Pericardium fibroblast (primary cell): ENCODE data around the gene ICAM2. TPM values are rescaled to one million over a fixed set of nuclear protein-coding genes. Genes with fewer than 3 reads are reported as not detected.

Source experiments
- total RNA-seq: library from RNA; depleted of rRNA; stranded (reverse); fragments of >200 nt; gene quantifications from 2 replicates; pipeline ENCODE4 v1.2.3, GENCODE V29; 2015

ICAM2 gene
- 0.70 and 0.77 TPM in 2 replicates for total RNA-seq

DNA sequence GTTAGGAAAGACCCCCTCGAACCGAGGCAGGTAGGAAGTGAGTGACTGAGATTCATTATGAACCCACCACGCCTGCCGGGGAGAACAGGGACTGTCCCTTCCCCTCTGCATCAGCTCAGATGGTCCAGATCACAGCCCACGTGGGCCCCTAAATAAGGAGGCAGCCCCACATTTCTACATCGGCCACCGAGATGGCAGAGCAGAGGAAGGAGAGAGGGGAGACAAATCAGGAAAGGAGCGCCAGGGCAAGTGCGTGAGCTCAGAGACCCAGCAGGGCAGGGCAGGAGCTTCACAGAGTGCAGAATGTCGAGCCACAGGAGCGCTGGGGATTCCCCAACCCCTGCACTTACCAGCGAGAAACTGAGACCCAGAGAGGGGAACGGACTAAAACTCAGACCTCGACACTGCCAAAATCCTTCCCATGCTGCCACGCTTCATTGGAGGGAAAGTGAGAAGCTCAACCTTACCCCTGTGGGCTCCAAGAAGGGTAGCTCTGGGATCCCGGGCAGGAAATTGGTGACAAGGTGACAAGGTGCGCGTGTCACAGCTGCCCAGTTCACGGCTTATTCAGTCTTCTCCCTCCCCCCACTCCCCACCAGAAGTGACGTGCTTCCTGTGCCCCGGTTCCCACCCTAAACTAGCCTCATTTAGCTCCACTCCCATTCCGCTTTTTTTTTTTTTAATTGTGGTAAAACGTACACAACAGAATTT is at the start of gene ICAM2:
ICAM2 (minus strand) TSS at position 578 of the 711 bp plus-strand sequence. CDS start 13,942 bp downstream, outside the sequence.

DNA sequence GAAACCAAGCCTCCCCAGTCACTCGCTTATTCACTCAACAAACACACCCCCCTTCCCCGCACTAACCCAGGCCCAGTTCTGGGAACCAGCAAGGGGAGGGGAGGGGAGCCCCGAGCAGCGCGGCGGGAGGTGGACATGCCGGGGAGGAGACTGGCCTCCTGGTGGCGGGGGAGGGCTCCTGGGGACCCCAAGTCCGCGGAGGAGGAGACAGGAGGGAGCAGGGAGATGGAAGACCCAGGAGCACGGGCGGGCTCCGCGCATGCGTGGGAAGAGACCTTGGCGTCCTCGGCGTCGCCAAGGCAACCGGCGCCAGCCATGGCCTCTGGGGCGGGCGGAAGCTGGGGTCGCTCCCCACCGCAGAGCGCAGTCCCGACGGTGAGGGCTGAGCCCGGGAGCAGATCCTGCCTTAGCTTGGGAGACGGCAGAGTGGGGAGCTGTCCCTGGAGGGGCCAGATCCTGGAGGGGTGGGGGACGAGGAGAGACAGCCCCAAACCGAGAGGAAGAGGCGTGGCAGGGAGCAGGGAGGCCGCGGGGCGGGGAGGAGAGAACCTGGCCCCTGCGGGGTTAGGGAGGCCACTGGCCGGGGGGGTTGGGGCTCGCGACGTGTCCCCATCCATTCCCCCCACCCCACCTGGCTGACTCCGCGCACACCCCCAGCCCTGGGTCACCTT is 22.2 kb downstream of the ICAM2 start, which contains the start of gene PRR29:
PRR29 (plus strand) TSS at position 302 of the 671 bp plus-strand sequence; CDS start at position 316, 14 bp downstream.

DNA sequence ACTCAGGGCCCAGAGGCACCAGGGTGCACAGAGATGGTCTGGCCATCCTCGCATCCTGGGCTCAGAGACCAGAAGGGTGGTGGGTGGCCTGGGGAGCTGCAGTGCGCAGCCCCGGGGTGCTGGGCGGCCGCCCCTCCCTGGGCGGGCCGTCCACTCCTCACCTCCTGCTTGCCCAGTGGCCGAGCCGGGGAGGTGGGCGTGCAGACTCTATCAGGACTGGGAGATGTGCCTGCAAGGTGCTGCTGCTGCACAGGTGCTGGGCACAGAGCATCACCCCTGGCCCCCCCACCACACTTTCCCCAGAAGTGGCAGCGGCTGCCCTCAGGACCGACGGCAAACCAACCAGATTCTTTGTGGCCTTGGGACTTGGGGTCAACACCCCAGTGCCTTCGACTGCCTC is 47.6 kb downstream of the ICAM2 start, which contains the start of gene SCN4A:
SCN4A (minus strand) TSS at position 123 of the 400 bp plus-strand sequence; CDS start at position 46, 77 bp downstream.

Other genes starting within 250 kb of the ICAM2 start
- 27.9 and 38.9 TPM in 2 replicates for gene CCDC47, start 247.0 kb downstream of the ICAM2 start, total RNA-seq
- 28.0 and 46.6 TPM in 2 replicates for gene DDX42, start 246.5 kb downstream of the ICAM2 start, total RNA-seq
- 50.2 and 65.2 TPM in 2 replicates for gene PSMC5, start 193.2 kb downstream of the ICAM2 start, total RNA-seq
- gene FTSJ3, start 193.0 kb downstream of the ICAM2 start, total RNA-seq, result 45.5 and 48.1 TPM in 2 replicates
- 212 and 236 TPM in 2 replicates for gene SMARCD2, start 177.9 kb downstream of the ICAM2 start, total RNA-seq
- not detected in 2 replicates for gene CSH2, start 147.0 kb downstream of the ICAM2 start, total RNA-seq
- gene GH2, start 138.7 kb downstream of the ICAM2 start, total RNA-seq, result not detected in 2 replicates
- not detected in 2 replicates for gene CSH1, start 124.1 kb downstream of the ICAM2 start, total RNA-seq
- not detected in 2 replicates for gene CSHL1, start 109.4 kb downstream of the ICAM2 start, total RNA-seq
- not detected in 2 replicates for gene GH1, start 101.8 kb downstream of the ICAM2 start, total RNA-seq
- gene CD79B, start 88.3 kb downstream of the ICAM2 start, total RNA-seq, result not detected in 2 replicates
- gene SCN4A, start 47.7 kb downstream of the ICAM2 start, total RNA-seq, result under 0.01 TPM in 1 of 2 replicates, not detected in the other
- 0.82 and 3.8 TPM in 2 replicates for gene PRR29, start 22.3 kb downstream of the ICAM2 start, total RNA-seq
- 7.1 and 13.9 TPM in 2 replicates for gene ERN1, start 109.5 kb upstream of the ICAM2 start, total RNA-seq
- gene TEX2, start 242.6 kb upstream of the ICAM2 start, total RNA-seq, result 13.3 and 44.7 TPM in 2 replicates